Stimulated activated CD4-positive, alpha-beta T cell treated with anti-CD3 and anti-CD28 coated beads, Interleukin-2, amount 100 ng/mL, for 48 hours (primary cell): ENCODE results near the gene PSD2.
A peak's percentile ranks its signal among the peaks of the same experiment; 100 is the strongest.
"Not testable (repeated sequence)": the region's sequence is repeated elsewhere in the genome, so short reads cannot be mapped to it uniquely, and the experiment has no call there.

Experiments used
- DNase-seq, 2 donors: peaks; one replicate each; pipeline ENCODE4 v3.0.0-alpha.2; 2020

The PSD2 gene

GRCh38 chr5:139792218-139792617 lies 3.4 kb upstream of the PSD2 start:
- DNase-seq: no peak

- DNase-seq: not testable (repeated sequence)
Observed at GRCh38 chr5:139792655-139793054, 3.0 kb upstream of the PSD2 start.

- DNase-seq: no peak
Observed at GRCh38 chr5:139794067-139794846, 1.4 kb upstream of the PSD2 start.

GRCh38 chr5:139796061-139796806 lies 626 bp downstream of the PSD2 start:
- no peak for DNase-seq

GRCh38 chr5:139797335-139797734 lies 1.7 kb downstream of the PSD2 start:
- no peak for DNase-seq

GRCh38 chr5:139797856-139798510 lies 2.4 kb downstream of the PSD2 start:
- DNase-seq: no peak

GRCh38 chr5:139798883-139799282 lies 3.3 kb downstream of the PSD2 start:
- DNase-seq: no peak

- no peak for DNase-seq
Observed at GRCh38 chr5:139799359-139799758, 3.8 kb downstream of the PSD2 start.

- DNase-seq: no peak
Observed at GRCh38 chr5:139803978-139804377, 8.4 kb downstream of the PSD2 start.

GRCh38 chr5:139804800-139805397 lies 9.3 kb downstream of the PSD2 start:
- no peak for DNase-seq

GRCh38 chr5:139805545-139805944 lies 9.9 kb downstream of the PSD2 start:
- no peak for DNase-seq

GRCh38 chr5:139806111-139806510 lies 10.5 kb downstream of the PSD2 start:
- DNase-seq: no peak

GRCh38 chr5:139806726-139807646 lies 11.4 kb downstream of the PSD2 start:
- DNase-seq: no peak

GRCh38 chr5:139807647-139808030 lies 12.0 kb downstream of the PSD2 start:
- DNase-seq: no peak

- DNase-seq: peak; percentile 25 to 38
Observed at GRCh38 chr5:139808481-139809330, 13.1 kb downstream of the PSD2 start.

- DNase-seq: no peak
Observed at GRCh38 chr5:139809331-139809810, 13.8 kb downstream of the PSD2 start.

- DNase-seq: no peak
Observed at GRCh38 chr5:139810341-139811273, 15.0 kb downstream of the PSD2 start.

- no peak for DNase-seq
Observed at GRCh38 chr5:139811274-139811607, 15.6 kb downstream of the PSD2 start.

GRCh38 chr5:139812323-139812722 lies 16.7 kb downstream of the PSD2 start:
- DNase-seq: no peak
